Activated gamma-delta T cell (primary cell): ENCODE data around the gene COX14.
"Not testable (repeated sequence)": the region's sequence is repeated elsewhere in the genome, so short reads cannot be mapped to it uniquely, and the experiment has no call there.

Experiments used
- DNase-seq: peaks from one replicate; lab custom pipeline; 2025; lab: John Stamatoyannopoulos, UW
- total RNA-seq, 2 donors: gene quantifications; one replicate each; lab custom pipeline; 2026; lab: John Stamatoyannopoulos, UW

Gene COX14
- 13.2 to 13.7 reads per million in 2 donors for total RNA-seq

DNA sequence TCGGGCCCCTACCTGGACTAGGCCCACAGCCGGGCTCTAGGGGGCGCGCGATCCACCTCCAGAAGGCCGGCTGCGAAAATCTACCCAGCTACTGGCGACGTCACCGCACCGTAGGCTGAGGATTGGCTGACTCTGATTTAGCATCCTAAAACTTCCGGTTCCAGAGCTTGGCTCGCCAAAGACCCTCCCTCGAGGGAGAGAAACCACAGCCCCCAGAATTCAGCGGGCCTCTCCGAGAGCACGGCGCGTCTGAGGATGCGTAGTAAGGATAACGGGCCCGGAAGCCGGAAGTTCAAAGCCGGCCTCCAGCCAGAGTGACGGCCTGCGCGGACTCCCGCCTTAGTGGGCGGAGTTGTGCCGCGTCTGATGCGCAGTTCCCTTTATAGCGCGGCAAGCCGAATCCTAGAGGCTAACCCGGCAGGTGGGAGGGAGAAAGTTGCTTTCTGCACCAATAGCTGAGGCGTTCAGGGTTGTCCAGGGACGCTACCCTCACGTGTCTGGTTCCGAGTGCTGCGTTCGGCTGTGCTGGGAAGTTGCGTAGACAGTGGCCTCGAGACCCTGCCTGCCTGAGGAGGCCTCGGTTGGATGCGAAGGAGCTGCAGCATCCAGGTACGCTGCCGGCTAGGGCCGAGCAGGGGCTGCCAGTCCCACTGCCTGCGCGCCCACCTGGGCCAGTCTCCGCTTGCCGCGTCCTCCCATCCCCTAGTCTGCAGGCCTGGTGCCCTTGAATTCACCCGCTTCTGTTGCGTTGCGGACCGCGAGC, at the start of gene COX14:
Gene COX14, plus strand, starts transcription at position 544 of the 763 bp plus-strand sequence. CDS start 7,808 bp downstream, outside the sequence.
- DNase-seq, result peak; percentile 96

DNA sequence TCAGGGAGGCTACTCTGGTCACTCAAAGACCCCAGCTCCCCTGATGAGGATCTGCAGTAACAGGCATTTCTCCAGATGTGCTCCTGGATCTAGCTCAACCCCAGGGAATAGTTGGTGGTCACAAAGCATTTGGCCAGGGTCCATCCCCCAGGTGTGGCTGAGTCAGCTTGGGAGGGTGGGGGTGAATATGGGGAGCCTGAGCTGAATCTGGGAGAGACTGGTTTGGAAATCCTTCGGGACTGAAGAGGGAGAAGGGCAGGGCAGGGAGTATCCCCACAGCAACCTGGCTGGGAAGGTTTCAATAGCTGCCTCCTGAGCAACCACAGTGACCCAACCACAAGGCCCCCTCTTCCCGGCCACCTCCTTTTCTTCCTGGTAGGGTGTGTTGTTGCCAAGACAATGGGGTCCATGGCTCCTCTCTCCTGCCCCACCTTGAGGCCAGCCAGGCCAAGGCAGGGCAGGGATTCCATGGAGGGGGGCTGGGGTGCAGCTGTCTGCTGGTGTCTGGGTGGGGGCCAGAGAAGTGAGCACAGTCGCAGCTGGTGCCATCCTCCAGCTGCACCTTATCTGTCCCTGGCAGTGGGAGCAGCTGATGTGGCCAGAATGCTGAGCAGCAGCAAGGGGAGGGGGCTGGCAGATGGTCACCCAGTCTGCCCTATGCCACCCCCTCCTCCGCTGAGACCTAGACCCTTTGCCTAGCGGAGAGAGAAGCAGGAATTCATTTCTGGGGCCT, 49.1 kb upstream of the COX14 start:
- DNase-seq, result no peak

DNA sequence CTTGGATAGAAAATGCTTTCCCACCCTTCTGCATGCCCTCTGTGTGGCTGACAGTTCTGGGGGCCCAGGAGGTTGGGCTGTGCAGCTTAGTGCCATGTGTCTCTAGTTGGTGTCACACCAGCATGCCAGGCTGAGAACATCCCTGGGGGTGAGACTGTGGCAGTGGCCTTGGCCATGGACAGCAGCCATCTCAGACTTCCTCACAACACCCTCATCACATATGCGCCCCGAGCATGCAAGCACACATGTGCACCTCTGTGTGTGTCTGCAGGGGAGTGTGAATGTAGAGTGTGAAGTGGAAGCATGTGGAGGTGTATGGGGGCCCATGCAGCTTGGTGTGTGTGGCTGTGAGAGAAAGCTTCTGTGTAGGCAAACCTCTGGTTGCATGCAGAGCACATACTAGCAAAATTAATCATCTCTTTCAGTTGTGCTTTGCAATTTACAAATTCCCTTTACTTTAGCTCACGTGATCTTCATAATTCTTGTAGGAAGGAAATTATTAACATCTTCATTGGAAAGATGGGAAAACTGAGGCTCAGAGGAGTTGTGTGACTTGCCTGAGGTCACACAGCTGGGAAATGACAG, 46.2 kb upstream of the COX14 start:
- DNase-seq, result no peak

DNA sequence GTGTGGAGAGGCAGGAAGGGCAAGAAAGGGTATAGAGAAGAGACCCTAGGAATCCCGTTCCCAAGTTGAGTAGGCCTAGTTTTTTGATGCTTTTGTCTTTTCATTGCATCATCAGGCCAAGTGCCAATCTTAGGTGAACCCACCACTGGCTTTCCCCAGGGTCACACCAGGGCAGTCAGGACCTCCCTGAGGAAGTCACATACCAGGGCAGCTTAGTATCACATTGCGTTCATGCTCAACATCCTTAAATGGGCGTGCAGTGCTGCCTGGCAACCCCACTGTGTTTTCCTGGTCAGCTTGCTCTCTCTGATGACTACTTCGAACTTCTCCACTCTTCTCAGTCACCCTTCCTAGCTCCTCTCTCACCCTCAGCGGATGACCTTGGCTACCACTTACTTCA, 45.6 kb upstream of the COX14 start:
- DNase-seq, result no peak

DNA sequence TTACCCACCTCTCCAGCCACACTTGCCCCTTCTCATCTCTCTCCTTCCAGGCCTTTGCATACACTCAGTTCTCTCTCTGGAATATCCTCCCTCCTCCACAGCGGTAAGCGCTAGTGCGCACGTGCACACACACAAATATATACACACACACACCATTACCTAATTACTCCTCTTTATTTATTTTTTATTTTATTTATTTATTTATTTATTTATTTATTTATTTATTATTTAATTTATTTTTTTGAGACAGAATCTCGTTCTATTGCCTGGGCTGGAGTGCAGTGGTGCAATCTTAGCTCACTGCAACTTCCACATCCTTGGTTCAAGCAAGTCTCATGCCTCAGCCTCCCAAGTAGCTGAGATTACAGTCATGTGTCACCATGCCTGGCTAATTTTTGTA, 43.0 kb upstream of the COX14 start:
- DNase-seq, result no peak

DNA sequence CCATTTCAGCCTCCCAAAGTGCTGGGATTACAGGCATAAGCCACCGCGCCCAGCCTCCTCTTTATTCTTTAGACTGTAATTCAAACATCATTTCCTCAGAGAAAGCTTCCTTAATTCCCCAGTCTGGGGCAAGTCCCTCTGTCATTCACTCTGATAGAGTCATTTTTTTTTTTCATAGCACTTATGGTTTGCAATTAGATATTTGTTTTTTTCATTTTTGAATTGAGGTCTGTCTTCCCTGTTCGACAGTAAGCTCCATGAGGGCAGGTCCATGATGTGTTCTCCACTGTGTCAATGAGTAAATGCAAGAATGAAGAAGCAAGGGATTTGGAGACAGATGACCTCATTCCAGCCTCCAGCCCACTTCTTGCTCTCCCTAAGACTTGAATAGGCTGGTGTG, 42.5 kb upstream of the COX14 start:
- no peak for DNase-seq

DNA sequence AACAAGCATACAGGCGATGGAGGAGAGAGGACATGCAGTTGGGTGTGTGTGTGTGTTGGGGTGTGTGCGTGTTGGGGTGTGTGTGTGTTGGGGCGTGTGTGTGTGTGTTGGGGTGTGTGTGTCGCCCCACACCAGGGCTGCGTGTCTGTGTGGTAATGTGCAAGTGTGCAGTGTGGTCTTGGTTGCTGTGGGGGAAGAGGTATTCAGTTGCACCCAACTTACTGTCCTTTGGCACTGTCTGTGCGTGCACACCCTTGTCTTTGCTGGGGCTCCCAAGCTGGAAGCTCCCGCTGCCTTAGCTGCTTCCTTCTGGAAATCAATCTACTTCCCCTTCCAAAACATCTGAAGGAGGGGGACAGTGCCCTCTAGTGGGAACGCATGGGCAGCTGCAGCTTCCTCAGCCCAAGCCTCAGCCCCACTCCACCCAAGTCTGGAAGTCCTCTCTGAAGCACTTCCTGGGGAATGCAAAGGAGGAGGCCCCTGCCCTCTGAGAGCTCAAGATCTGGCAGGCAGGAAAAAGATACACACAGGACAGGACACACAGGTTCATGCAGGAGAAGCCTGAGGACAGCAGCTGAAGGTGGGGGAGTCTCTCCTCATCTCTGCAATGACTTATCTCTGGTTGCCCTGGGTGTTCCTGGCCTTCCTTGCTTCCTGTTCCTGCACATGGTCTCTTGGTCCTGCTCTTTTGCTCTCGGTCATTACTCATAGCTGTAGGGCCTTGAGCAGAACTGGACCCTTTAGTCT, 41.5 kb upstream of the COX14 start:
- DNase-seq, result no peak

DNA sequence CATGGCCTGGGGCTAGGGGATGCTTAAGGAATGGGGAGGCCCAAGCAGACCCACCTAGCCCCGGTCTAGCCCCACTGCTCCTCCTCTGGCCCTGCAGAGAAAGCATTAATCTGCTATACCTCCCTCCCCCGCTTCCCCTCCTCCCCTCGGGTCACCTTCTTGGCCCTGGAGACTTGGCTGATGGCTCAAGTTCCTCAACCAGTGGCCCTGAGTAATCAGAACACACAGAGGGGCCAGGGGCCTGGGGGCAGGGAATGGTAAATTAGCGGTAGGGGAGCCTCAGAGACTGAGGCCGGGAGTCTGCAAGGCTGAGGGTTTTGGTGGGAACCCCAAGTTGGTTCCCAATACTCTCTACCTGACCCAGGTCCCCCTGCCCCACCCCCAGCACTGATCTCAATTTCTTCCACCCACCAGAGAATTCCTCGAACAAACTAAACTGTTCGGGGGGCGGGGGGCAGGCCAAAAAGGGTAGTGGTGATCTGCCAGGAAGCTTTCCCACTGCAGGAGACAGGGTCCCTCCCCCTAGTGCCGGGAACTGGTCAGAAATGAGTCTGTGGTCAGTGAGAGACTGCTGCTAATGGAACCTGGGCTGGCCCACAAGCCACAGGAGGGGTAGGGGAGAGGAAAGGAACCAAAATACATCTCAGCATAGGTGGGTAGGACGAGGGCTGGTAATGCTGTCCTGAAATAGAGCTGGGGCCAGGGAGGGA, 39.7 kb upstream of the COX14 start:
- no peak for DNase-seq

DNA sequence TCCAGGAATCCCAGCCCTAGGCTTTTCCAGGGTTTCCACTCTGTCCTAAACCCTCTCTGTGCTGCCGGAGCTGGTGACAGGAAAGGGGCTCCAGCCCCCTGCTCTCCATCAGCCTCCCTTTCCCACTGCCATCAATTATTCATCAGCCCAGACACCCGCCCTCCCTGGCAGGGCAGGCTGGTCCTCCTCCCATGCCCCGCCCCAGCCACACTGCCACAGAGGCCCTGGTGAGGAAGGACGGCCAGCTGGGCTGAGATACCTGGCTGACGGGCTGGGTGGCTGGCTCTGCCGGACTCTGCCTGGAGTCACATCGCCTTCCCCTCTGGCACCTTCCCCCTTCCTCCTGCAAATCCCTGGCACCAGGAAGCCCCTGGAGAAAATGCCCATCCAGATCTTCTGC, 38.8 kb upstream of the COX14 start:
- no peak for DNase-seq

DNA sequence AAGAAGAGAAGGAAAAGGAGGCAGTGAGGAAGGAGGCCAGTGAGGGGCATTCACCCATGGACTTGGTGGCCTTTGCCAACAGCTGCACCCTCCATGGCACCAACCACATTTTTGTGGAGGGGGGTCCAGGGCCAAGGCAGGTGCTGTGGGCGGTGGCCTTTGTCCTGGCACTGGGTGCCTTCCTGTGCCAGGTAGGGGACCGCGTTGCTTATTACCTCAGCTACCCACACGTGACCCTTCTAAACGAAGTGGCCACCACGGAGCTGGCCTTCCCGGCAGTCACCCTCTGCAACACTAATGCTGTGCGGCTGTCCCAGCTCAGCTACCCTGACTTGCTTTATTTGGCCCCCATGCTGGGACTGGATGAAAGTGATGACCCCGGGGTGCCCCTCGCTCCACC, 38.3 kb upstream of the COX14 start:
- no peak for DNase-seq

DNA sequence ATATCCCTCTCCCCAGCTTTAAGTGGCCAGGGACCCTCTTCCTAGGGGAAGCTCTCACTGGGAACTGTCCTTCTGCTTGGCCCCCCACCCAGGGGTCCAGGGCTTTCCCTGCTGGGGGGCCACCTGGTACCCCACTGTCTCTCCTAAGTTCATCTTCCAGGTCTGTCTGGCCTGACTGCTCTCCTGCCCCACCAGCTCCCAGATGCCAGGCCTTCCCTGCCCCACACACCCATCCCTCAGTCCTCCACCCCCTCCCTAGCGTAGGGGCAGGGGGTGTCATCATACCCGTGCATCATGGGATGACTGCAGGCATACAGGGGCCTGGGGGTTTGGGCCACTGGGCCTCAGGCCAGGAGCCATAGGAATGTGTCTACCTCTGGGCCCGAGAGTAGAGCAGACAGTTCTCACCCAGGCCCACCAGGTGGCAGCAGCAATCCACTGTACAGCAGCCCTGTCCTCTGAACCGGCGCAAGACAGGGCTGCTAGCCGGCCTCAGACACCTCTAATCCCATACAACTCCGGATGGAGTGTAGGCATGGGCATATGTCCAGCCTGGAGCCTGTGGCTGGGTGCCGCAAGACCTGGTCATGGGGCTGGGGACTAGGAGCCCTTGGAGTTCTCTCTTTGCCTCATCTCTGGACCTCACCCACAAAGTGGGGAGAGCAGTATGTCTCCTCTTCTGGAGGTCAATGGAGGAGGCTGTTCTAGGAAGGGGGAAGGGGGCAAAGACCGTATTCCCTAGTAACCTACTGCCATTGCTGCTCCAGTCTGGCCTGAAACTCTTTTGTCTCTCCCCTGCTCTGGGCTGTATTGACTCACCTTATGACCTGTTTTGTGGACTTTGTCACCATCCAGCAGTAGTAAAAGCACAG, 36.9 kb upstream of the COX14 start:
- DNase-seq, result no peak

DNA sequence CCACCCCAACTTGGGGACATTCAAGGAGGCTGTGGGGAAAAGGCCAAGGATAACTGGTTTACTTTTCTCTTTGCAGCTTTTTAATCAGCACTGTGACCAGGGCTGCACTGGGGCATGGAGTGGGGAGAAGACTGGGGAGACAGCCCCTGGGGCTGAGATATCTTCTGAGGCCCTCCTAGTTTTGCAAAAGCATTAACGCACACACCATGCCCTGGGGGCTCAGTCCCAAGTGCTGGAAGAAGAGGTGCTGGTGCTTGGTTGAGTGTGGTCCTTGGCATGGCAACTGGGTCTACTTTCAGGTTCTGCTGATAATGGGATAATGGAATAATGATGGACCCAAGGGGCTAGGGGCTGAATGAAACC, 36.2 kb upstream of the COX14 start:
- no peak for DNase-seq

DNA sequence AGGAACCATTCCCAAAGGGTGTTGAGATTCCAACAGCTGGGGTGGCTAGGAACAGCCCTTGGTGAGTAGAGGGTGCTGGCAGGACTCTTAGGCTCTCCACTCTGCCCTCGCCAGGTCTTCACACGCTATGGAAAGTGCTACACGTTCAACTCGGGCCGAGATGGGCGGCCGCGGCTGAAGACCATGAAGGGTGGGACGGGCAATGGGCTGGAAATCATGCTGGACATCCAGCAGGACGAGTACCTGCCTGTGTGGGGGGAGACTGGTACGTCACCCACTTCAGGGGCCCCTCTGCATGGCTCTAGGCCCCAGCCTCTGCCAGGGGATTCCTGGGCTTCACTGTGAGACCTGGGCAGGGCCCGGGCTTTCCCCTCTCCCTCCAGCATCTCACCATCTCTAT, 34.9 kb upstream of the COX14 start:
- DNase-seq, result no peak

DNA sequence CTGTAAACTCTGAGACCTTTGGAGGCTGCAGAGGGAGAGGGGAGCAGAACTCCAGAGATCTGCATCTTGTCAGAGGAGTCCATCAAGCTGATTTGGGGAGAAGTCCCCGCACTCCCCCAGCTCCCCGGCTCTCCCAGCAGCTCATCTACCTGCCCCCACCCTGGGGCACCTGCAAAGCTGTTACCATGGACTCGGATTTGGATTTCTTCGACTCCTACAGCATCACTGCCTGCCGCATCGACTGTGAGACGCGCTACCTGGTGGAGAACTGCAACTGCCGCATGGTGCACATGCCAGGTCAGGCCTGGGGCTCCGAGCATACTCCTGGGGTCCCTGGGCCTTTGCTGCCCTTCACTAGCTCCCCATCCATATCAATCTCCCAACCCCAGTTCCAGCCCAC, 33.8 kb upstream of the COX14 start:
- no peak for DNase-seq

DNA sequence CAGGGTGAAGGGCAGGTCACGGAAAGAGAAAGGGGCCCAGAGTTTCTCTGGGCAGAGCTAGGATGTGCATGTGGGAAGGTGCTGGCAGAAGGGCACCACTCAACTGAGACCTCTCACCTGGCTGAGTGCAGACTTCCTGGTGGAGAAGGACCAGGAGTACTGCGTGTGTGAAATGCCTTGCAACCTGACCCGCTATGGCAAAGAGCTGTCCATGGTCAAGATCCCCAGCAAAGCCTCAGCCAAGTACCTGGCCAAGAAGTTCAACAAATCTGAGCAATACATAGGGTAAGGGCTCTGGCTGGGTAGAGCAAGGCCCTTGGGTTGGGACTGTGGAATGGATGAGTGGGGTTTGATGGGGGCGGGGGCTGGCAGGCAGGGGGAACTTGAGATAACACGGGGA, 32.3 kb upstream of the COX14 start:
- DNase-seq, result no peak

DNA sequence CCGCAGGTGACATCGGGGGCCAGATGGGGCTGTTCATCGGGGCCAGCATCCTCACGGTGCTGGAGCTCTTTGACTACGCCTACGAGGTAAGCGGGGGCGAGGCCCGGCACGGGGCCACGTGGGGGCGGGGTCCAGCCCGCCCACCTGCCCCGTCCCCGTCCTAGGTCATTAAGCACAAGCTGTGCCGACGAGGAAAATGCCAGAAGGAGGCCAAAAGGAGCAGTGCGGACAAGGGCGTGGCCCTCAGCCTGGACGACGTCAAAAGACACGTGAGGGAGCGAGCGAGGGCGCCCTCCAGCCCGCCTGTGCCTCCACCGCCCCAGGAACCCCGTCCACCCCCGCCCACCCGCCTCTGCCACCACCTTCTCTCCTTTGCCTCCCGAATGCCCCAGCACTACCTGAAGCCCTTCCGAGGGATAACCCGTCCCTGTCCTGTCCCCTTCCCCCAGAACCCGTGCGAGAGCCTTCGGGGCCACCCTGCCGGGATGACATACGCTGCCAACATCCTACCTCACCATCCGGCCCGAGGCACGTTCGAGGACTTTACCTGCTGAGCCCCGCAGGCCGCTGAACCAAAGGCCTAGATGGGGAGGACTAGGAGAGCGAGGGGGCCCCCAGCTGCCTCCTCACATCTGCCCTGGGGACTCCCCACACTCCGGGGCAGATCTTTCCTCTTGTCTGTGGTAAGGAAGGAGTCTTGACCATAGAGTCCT, 30.8 kb upstream of the COX14 start:
- no peak for DNase-seq

DNA sequence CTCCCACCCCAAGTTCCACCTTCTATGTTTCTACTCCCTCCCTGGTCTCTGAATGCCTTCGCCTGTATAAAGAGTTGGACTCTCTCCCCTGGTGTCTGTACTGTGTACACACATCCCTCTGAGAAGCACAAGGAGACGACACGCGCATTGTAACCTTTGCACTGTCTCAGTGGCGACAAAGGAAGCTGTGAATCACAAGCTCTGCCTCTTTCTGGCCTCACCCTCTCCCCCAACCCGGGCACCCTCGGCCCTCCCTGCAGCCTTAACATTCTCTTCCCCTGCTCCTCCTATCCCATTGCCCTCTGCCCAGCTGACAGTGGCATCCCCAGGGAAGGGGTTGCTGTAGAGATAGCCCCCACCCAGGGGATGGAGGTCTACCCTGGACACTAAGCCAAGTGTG, 29.4 kb upstream of the COX14 start:
- no peak for DNase-seq

DNA sequence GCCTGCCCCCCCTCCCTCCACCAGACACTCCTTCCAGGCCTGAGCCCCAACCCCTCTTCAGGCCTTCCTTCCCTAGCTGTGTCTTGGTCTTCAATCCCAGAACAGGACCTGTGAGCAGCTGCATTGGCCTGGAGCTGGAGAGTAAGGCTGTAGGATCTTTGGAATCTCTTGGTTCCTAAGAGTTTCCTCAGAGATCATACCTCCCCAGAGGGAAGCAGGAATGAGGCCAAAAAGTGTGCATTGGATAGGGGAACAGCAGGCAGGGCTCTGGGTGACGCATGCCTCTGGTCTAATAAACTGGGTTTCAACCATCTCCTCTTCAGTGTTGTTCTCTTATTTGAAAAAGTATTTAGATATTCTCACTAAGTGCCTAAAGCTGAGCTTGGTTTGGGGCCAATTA, 28.7 kb upstream of the COX14 start:
- DNase-seq, result no peak

DNA sequence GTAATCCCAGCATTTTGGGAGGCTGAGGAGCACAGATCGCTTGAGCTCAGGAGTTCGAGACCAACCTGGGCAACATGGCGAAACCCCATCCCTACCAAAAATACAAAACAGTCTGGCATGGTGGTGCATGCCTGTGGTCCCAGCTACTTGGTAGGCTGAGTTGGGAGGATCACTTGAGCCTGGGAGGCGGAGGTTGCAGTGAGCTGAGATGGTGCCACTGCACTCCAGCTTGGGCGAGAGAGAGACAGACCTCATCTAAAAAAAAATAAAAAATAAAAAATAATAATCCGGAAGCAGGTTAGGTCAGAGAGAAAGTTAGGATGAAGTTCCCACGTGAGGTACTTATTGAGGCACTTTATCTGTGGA, 27.6 kb upstream of the COX14 start:
- DNase-seq, result not testable (repeated sequence)
